Measurements from ENCODE around the gene DNAH1.

The DNAH1 gene

DNA sequence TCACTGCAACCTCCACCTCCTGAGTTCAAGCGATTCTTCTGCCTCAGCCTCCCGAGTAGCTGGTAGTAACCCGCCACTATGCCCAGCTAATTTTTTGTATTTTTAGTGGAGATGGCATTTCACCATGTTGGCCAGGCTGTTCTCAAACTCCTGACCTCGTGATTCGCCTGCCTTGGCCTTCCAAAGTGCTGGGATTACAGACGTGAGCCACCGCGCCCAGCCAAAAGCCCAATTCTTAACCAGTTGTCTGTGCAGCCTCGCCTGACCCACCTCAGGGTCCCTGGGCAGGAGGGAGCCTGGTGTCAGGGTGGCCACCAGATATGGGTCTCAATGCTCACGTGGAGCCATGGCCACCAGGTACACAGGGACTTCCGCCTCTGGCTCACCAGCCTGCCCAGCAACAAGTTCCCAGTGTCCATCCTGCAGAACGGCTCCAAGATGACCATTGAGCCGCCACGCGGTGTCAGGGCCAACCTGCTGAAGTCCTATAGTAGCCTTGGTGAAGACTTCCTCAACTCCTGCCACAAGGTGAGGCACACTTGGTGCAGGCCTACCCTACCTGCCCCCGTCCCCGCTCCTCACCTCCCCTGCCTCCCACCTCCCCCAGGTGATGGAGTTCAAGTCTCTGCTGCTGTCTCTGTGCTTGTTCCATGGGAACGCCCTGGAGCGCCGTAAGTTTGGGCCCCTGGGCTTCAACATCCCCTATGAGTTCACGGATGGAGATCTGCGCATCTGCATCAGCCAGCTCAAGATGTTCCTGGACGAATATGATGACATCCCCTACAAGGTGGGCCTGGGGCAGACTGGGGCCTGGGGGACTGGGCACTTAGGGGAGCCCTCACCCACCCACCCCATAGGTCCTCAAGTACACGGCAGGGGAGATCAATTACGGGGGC is 80.1 kb downstream of the DNAH1 start:
- TF ChIP-seq, protein P1, sequence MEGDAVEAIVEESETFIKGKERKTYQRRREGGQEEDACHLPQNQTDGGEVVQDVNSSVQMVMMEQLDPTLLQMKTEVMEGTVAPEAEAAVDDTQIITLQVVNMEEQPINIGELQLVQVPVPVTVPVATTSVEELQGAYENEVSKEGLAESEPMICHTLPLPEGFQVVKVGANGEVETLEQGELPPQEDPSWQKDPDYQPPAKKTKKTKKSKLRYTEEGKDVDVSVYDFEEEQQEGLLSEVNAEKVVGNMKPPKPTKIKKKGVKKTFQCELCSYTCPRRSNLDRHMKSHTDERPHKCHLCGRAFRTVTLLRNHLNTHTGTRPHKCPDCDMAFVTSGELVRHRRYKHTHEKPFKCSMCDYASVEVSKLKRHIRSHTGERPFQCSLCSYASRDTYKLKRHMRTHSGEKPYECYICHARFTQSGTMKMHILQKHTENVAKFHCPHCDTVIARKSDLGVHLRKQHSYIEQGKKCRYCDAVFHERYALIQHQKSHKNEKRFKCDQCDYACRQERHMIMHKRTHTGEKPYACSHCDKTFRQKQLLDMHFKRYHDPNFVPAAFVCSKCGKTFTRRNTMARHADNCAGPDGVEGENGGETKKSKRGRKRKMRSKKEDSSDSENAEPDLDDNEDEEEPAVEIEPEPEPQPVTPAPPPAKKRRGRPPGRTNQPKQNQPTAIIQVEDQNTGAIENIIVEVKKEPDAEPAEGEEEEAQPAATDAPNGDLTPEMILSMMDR (conservative IDR thresholded peaks at IDR 0.05), result no peak
- no peak overlapping the region for H3K27ac ChIP-seq

DNA sequence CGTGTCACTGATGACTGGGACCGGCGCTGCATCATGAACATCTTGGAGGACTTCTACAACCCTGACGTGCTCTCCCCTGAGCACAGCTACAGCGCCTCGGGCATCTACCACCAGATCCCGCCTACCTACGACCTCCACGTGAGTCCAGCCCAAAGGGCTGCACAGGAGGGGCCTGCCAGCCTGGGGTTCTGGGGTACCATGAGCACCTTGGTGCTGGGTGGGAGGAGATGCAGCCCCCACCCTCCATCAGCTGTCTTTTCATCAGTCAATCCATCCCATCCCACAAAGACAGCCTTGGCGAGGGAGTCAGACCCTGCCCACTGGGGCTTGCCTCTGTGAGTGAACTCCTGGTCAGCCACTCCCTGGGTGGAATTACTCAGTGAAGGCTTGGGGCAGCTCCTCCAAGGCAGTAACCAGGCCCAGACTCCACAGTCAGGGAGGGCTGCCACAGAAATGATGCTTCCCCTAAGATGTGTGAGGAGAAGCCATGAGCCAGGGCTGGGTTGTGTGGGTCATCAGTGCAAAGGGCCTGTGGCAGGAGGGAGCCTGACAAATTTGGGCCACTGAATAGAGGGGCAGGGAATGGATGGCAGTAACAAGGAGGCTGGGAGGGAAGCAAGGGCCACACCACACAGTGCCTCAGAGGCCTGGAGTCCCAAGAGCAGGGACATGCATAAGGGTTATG is 80.9 kb downstream of the DNAH1 start:
- no peak overlapping the region for H3K27ac ChIP-seq
- TF ChIP-seq, protein P1 (conservative IDR thresholded peaks at IDR 0.05), result no peak

DNA sequence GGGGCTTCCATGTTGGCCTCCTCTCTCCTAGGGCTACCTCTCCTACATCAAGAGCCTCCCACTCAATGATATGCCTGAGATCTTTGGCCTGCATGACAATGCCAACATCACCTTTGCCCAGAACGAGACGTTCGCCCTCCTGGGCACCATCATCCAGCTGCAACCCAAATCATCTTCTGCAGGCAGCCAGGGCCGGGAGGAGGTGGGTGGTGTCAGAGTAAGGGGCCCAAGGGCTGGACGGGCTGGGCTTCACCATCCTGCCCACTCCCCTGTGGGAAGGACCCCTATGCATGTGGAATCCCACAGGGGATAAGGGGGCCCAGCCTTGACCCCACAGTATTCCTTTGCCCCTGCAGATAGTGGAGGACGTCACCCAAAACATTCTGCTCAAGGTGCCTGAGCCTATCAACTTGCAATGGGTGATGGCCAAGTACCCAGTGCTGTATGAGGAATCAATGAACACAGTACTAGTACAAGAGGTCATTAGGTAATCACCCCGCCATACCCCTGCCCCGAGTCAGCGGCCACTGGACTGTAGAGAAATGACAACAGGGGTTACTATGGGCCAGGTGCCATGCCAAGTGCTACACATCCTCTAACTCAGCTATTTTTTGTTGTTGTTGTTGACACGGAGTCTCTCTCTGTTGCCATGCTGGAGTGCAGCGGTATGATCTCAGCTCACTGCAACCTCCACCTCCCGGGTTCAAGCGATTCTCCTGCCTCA is 81.7 kb downstream of the DNAH1 start:
- TF ChIP-seq, protein P1 (conservative IDR thresholded peaks at IDR 0.05), result no peak

DNA sequence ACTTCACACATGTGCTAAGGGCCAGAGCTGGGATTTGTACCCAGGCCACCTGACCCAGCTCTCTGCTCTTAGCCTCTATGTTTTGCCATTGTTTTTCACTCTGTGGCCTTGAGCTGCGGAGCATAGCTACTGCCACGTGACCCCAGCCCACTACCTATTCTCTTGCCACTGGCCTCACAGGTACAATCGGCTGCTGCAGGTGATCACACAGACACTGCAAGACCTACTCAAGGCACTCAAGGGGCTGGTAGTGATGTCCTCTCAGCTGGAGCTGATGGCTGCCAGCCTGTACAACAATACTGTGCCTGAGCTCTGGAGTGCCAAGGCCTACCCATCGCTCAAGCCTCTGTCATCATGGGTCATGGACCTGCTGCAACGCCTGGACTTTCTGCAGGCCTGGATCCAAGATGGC is 82.6 kb downstream of the DNAH1 start:
- TF ChIP-seq, protein P1 (conservative IDR thresholded peaks at IDR 0.05), result no peak
- H3K27ac ChIP-seq, result no peak overlapping the region

More for the DNA sequence above, 81.7 kb downstream of the DNAH1 start:
- H3K27ac ChIP-seq, result no peak overlapping the region

DNA sequence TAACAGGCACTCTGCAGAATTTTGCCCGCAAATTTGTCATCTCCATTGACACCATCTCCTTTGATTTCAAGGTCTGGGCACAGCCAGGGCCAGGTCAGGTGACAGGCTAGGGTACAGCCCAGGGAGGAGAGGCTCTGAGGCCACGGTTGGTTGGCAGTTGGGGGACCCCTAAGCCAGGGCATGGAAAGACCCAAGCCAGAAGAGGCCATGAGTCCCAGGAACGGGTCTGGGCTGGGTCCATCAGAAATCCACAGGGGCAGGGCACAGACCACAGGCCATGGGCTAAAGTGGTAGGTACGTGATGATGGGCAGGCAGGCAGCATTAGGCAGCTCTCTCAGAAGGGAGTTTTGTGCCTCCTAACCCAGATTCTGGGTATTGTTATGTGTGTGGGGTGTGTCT is 83.0 kb downstream of the DNAH1 start:
- H3K27ac ChIP-seq, result no peak overlapping the region
- TF ChIP-seq, protein P1 (conservative IDR thresholded peaks at IDR 0.05), result no peak

DNA sequence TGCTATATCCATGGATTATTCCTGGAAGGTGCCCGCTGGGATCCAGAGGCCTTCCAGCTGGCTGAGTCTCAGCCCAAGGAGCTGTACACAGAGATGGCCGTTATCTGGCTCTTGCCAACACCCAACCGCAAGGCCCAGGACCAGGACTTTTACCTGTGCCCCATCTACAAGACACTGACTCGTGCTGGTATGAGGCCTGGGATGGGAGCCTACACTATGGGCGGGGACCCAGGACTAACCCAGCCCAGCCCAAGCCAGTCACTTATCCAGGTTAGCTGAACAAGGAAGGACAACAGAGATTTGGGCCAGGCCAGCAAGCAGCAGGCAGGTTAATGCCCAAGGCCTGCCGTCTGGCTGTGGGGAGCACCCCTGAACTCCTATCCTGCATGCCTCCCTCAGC is 83.5 kb downstream of the DNAH1 start:
- no peak overlapping the region for H3K27ac ChIP-seq
- TF ChIP-seq, protein P1 (conservative IDR thresholded peaks at IDR 0.05), result no peak

DNA sequence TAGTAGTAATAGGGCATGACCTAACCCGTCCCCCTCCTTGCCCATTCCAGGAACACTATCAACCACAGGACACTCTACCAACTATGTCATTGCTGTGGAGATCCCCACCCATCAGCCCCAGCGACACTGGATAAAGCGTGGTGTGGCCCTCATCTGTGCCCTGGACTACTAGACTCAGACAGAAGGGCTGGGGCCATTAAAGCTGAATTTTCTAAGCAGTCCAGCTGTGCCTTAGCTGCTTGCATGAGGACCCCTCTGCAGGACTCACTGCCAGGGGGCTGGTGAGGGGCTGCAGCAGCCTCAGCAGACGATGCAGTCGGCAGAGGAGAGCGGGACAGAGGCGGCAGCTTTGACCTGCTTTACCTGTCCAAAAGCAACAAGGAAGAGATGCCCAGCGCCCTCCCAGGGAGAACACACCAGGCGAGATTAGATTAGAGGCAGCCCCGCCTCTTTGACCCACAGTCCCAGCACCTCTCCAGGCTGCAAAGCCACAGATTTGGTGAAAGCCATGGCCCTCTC is 84.2 kb downstream of the DNAH1 start:
- TF ChIP-seq, protein P1 (conservative IDR thresholded peaks at IDR 0.05), result no peak
- no peak overlapping the region for H3K27ac ChIP-seq
